SK-N-SH treated with all-trans-retinoic acid at 6 μM for 48 hours (cell line): ENCODE results near the gene SMCO4.

ENCODE experiments used
- ARNTL ChIP-seq: fragments of 450-650 bp; formaldehyde crosslinking; IDR thresholded peaks from 2 replicates; pipeline ENCODE4 v1.5.0; 2020; ENCODE audit warnings: low read depth, mild to moderate bottlenecking, moderate library complexity, borderline replicate concordance
- GLIS3 ChIP-seq: fragments of 250-450 bp; sonication (Bioruptor Pico); IDR thresholded peaks from 2 replicates; pipeline ENCODE4 v1.5.0; 2020; ENCODE audit warnings: mild to moderate bottlenecking, moderate library complexity
- ISL1 ChIP-seq: fragments of 250-450 bp; sonication (Bioruptor Pico); IDR thresholded peaks from 2 replicates; pipeline ENCODE4 v2.1.2; 2022; ENCODE audit warnings: mild to moderate bottlenecking, moderate library complexity
- OSR1 ChIP-seq: fragments of 250-450 bp; sonication (Bioruptor Pico); IDR thresholded peaks from 2 replicates; pipeline ENCODE4 v1.8.0; 2022; ENCODE audit warnings: moderate library complexity, mild to moderate bottlenecking, inconsistent platforms
- PPARA ChIP-seq: fragments of 250-450 bp; sonication (Bioruptor Pico); IDR thresholded peaks from 2 replicates; pipeline ENCODE4 v1.5.0; 2020; ENCODE audit warnings: mild to moderate bottlenecking, borderline replicate concordance
- SNAI2 ChIP-seq: fragments of 250-450 bp; sonication (Bioruptor Pico); IDR thresholded peaks from 2 replicates; pipeline ENCODE4 v1.5.0; 2020; ENCODE audit warnings: mild to moderate bottlenecking, moderate library complexity
- TCF4 ChIP-seq: fragments of 250-450 bp; sonication (Bioruptor Pico); IDR thresholded peaks from 2 replicates; pipeline ENCODE4 v1.8.0; 2021; ENCODE audit warnings: mild to moderate bottlenecking, moderate library complexity, borderline replicate concordance
- TOX ChIP-seq: fragments of 250-450 bp; sonication (Bioruptor Pico); IDR thresholded peaks from 2 replicates; pipeline ENCODE4 v1.8.0; 2021; ENCODE audit warnings: mild to moderate bottlenecking, moderate library complexity, borderline replicate concordance
- TSHZ2 ChIP-seq: fragments of 250-450 bp; sonication (Bioruptor Pico); IDR thresholded peaks from 2 replicates; pipeline ENCODE4 v1.5.0; 2020; ENCODE audit warnings: mild to moderate bottlenecking, moderate library complexity
- ZFP3 ChIP-seq: fragments of 250-450 bp; sonication (Bioruptor Pico); IDR thresholded peaks from 2 replicates; pipeline ENCODE4 v1.5.0; 2020; ENCODE audit warnings: mild to moderate bottlenecking, moderate library complexity
- ZFP30 ChIP-seq: fragments of 450-650 bp; formaldehyde crosslinking; IDR thresholded peaks from 2 replicates; pipeline ENCODE4 v1.5.0; 2022; ENCODE audit warnings: mild to moderate bottlenecking, moderate library complexity
- ZNF70 ChIP-seq: fragments of 450-650 bp; formaldehyde crosslinking; IDR thresholded peaks from 2 replicates; pipeline ENCODE4 v1.5.0; 2020; ENCODE audit warnings: mild to moderate bottlenecking, moderate library complexity
- TF ChIP-seq, protein P1 (sequence below): fragments of 250-450 bp; sonication (Bioruptor Pico); IDR thresholded peaks from 2 replicates; pipeline ENCODE4 v1.8.0; 2020; ENCODE audit warnings: mild to moderate bottlenecking, moderate library complexity, borderline replicate concordance

GRCh38 chr11:93491973-93492372 lies 51.2 kb downstream of the SMCO4 start:
- TF ChIP-seq ARNTL (CRISPR knock-in tag) (no peak), SNAI2 (no peak), TOX (CRISPR knock-in tag) (no peak), ZFP3 (CRISPR knock-in tag) (no peak), ISL1 (no peak), ZFP30 (no peak), PPARA (CRISPR knock-in tag) (no peak), ZNF70 (no peak), TSHZ2 (no peak), TCF4 (CRISPR knock-in tag) (no peak), OSR1 (no peak), GLIS3 (CRISPR knock-in tag) (no peak)
- TF ChIP-seq, protein P1, sequence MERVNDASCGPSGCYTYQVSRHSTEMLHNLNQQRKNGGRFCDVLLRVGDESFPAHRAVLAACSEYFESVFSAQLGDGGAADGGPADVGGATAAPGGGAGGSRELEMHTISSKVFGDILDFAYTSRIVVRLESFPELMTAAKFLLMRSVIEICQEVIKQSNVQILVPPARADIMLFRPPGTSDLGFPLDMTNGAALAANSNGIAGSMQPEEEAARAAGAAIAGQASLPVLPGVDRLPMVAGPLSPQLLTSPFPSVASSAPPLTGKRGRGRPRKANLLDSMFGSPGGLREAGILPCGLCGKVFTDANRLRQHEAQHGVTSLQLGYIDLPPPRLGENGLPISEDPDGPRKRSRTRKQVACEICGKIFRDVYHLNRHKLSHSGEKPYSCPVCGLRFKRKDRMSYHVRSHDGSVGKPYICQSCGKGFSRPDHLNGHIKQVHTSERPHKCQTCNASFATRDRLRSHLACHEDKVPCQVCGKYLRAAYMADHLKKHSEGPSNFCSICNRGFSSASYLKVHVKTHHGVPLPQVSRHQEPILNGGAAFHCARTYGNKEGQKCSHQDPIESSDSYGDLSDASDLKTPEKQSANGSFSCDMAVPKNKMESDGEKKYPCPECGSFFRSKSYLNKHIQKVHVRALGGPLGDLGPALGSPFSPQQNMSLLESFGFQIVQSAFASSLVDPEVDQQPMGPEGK (CRISPR knock-in tag): no peak
